GM20431 (cell line): ENCODE results near the gene NT5C.

ENCODE experiments used
- in situ Hi-C: fragments of 300-500 bp; cut with MseI, MboI; formaldehyde crosslinking; loops from one replicate; pipeline ENCODE4 v1.15.0; 2020; ENCODE audit warnings: low sequenced_read_pairs; ENCODE audit not compliant: unreplicated experiment

Gene NT5C

GRCh38 chr17:75097865-75098264 lies 33.7 kb downstream of the NT5C start:
- in situ Hi-C loops: no loop called here

- in situ Hi-C loops: no loop called here
Measured at GRCh38 chr17:75096082-75096625, 35.4 kb downstream of the NT5C start.

- in situ Hi-C loops: no loop called here
Measured at GRCh38 chr17:75094871-75095399, 36.6 kb downstream of the NT5C start.

- in situ Hi-C loops: no loop called here
Measured at GRCh38 chr17:75093548-75094158, 37.9 kb downstream of the NT5C start.

- in situ Hi-C loops: no loop called here
Measured at GRCh38 chr17:75091855-75092327, 39.7 kb downstream of the NT5C start.

- in situ Hi-C loops: no loop called here
Measured at GRCh38 chr17:75090871-75091854, 40.4 kb downstream of the NT5C start.

- in situ Hi-C loops: no loop called here
Measured at GRCh38 chr17:75088465-75089417, 42.8 kb downstream of the NT5C start.

- in situ Hi-C loops: no loop called here
Measured at GRCh38 chr17:75087558-75088453, 43.7 kb downstream of the NT5C start, which contains the start of gene SLC16A5. TSS of gene SLC16A5 (plus strand) at chr17:75087954. CDS start at chr17:75093637, 5,683 bp downstream.

GRCh38 chr17:75087182-75087557 lies 44.4 kb downstream of the NT5C start:
- in situ Hi-C loops: no loop called here

- in situ Hi-C loops: no loop called here
Measured at GRCh38 chr17:75086496-75087181, 44.9 kb downstream of the NT5C start.

- in situ Hi-C loops: no loop called here
Measured at GRCh38 chr17:75084039-75084660, 47.4 kb downstream of the NT5C start.

GRCh38 chr17:75082683-75083082 lies 48.9 kb downstream of the NT5C start:
- in situ Hi-C loops: no loop called here

- in situ Hi-C loops: no loop called here
Measured at GRCh38 chr17:75081611-75082540, 49.7 kb downstream of the NT5C start.
